Keratinocyte (primary cell): ENCODE measurements around the gene SRL. TPM values are rescaled to one million over a fixed set of nuclear protein-coding genes. Genes with fewer than 3 reads are reported as not detected.

Experiments used
- DNase-seq: peaks from one replicate; pipeline ENCODE4 v3.0.0-alpha.2; 2011; ENCODE audit warnings: low read depth, missing footprints, low spot score
- FAIRE-seq: peaks from 2 replicates; lab custom pipeline; 2011; peaks lifted over from hg19 to GRCh38; lab: Jason Lieb, UNC
- H2AFZ ChIP-seq: 2 replicates; pipeline ENCODE4 v1.6.0; 2012; ENCODE audit warnings: low read length, control low read depth, inconsistent platforms; ENCODE audit not compliant: control insufficient read depth
- H3K27ac ChIP-seq: 2 replicates; pipeline ENCODE4 v1.5.1; 2011; ENCODE audit warnings: low read length; ENCODE audit not compliant: control insufficient read depth, insufficient read depth
- H3K27me3 ChIP-seq: 3 replicates; pipeline ENCODE4 v1.6.0; 2011; ENCODE audit warnings: low read length; ENCODE audit not compliant: control insufficient read depth, insufficient read depth; ENCODE audit errors: extremely low read depth
- H3K36me3 ChIP-seq, 2 experiments: 2 replicates in 1 of 2; 3 replicates in 1 of 2; pipeline ENCODE4 v1.5.1; 2011; ENCODE audit warnings: low read length in 2 of 2, mild to moderate bottlenecking in 1 of 2; ENCODE audit not compliant: control insufficient read depth in 2 of 2, insufficient read depth in 2 of 2; ENCODE audit errors: extremely low read depth in 1 of 2
- H3K4me1 ChIP-seq: 3 replicates; pipeline ENCODE4 v1.5.1; 2011; ENCODE audit warnings: low read length; ENCODE audit not compliant: control insufficient read depth, insufficient read depth; ENCODE audit errors: extremely low read depth
- H3K4me2 ChIP-seq: 3 replicates; pipeline ENCODE4 v1.6.0; 2011; ENCODE audit warnings: low read depth, low read length; ENCODE audit not compliant: control insufficient read depth, insufficient read depth; ENCODE audit errors: extremely low read depth
- H3K4me3 ChIP-seq, 3 experiments: fragments of 200-600 bp in 1 of 3; sonication (generic) in 1 of 3; 2 replicates in 2 of 3; 3 replicates in 1 of 3; pipeline ENCODE4 v1.5.1; 2011 to 2016; ENCODE audit warnings: low read length in 3 of 3, mild to moderate bottlenecking in 3 of 3, control low read depth in 2 of 3, inconsistent platforms in 1 of 3, low read depth in 1 of 3, mixed read lengths in 1 of 3, mixed run types in 1 of 3, moderate library complexity in 1 of 3; ENCODE audit not compliant: control insufficient read depth in 2 of 3, insufficient read depth in 2 of 3; ENCODE audit errors: extremely low read depth in 1 of 3
- H3K79me2 ChIP-seq: 2 replicates; pipeline ENCODE4 v1.6.0; 2012; ENCODE audit warnings: low read length; ENCODE audit not compliant: control insufficient read depth, insufficient read depth
- H3K9ac ChIP-seq: 3 replicates; pipeline ENCODE4 v1.6.0; 2011; ENCODE audit warnings: low read length; ENCODE audit not compliant: control insufficient read depth, insufficient read depth; ENCODE audit errors: extremely low read depth
- H3K9me1 ChIP-seq: 3 replicates; pipeline ENCODE4 v1.6.0; 2011; ENCODE audit warnings: low read length; ENCODE audit not compliant: control insufficient read depth, insufficient read depth; ENCODE audit errors: extremely low read depth
- H3K9me3 ChIP-seq: 2 replicates; pipeline ENCODE4 v1.5.1; 2012; ENCODE audit warnings: low read depth, low read length; ENCODE audit not compliant: control insufficient read depth
- H4K20me1 ChIP-seq: 3 replicates; pipeline ENCODE4 v1.6.0; 2011; ENCODE audit warnings: low read length; ENCODE audit not compliant: control insufficient read depth, insufficient read depth; ENCODE audit errors: extremely low read depth
- CTCF ChIP-seq, 3 experiments: IDR thresholded peaks in 1 of 3; conservative IDR thresholded peaks in 1 of 3; optimal IDR thresholded peaks in 1 of 3; 2 replicates in 2 of 3; 3 replicates in 1 of 3; pipeline versions ENCODE3 to v1.5.1; 2011; ENCODE audit warnings: low read length in 3 of 3, mild to moderate bottlenecking in 3 of 3, moderate library complexity in 2 of 3, control low read depth in 1 of 3, inconsistent platforms in 1 of 3; ENCODE audit not compliant: insufficient read depth in 2 of 3; ENCODE audit errors: extremely low read depth in 1 of 3
- EZH2 ChIP-seq: IDR thresholded peaks from one replicate; pipeline ENCODE4 v1.6.1; 2012; ENCODE audit warnings: inconsistent platforms, mild to moderate bottlenecking, low read length, moderate library complexity
- dilution Hi-C: fragments of 300-500 bp; cut with MboI; formaldehyde crosslinking; loops from one replicate; pipeline ENCODE4 v1.7.0; 2020; ENCODE audit warnings: low sequenced_read_pairs; ENCODE audit not compliant: extremely low pct_ligation_motif_present
- polyA plus RNA-seq, 5 experiments: library from polyadenylated mRNA; depleted of rRNA in 3 of 5; stranded (reverse) in 3 of 5; stranded (forward) in 1 of 5; unstranded in 1 of 5; fragments of >200 nt; gene quantifications; 1 replicate in 1 of 5; 2 replicates in 3 of 5; 3 replicates in 1 of 5; pipeline versions ENCODE4 v1.2.1 to v1.2.3, GENCODE V29; 2011 to 2012; ENCODE audit warnings: missing spikeins in 2 of 5, low read depth in 1 of 5, low replicate concordance in 1 of 5

Gene SRL
- polyA plus RNA-seq, 1 donor (not counting 4 experiments of a cell fraction or from before 2014, with no cell fraction given), result not detected

GRCh38 chr16:4192206-4192605 lies 49.7 kb downstream of the SRL start:
- H2AFZ ChIP-seq, result no peak overlapping the region
- H4K20me1 ChIP-seq, result no peaks in the 10 kb centered on the region
- DNase-seq (no peak), FAIRE-seq (no peak)
- dilution Hi-C loops, result no loop called here
- TF ChIP-seq EZH2 (no peak), CTCF (optimal IDR thresholded peaks at IDR 0.05 in 1 of 3, IDR thresholded peaks at IDR 0.05 in 1 of 3, conservative IDR thresholded peaks at IDR 0.05 in 1 of 3; ENCODE audit: extremely low read depth in 1 of 3, insufficient read depth in 2 of 3, low read length in 3 of 3) (no peak)
- no peak overlapping the region for H3K4me2 ChIP-seq
- no peaks in the 10 kb centered on the region for H3K27me3 ChIP-seq
- no peaks in the 10 kb centered on the region for H3K79me2 ChIP-seq
- H3K9ac ChIP-seq, result no peak overlapping the region
- no peaks in the 10 kb centered on the region for H3K36me3 ChIP-seq
- no peaks in the 10 kb centered on the region for H3K9me3 ChIP-seq
- no peaks in the 10 kb centered on the region for H3K9me1 ChIP-seq
- H3K4me1 ChIP-seq, result no peaks in the 10 kb centered on the region
- H3K4me3 ChIP-seq, result no peak overlapping the region
- H3K27ac ChIP-seq, result no peak overlapping the region

GRCh38 chr16:4190712-4191333 lies 51.1 kb downstream of the SRL start:
- H3K79me2 ChIP-seq, result no peaks in the 10 kb centered on the region
- H2AFZ ChIP-seq, result no peak overlapping the region
- no peak overlapping the region for H3K27ac ChIP-seq
- no peak overlapping the region for H3K9ac ChIP-seq
- H3K4me2 ChIP-seq, result no peak overlapping the region
- H3K4me3 ChIP-seq, result no peak overlapping the region
- no peaks in the 10 kb centered on the region for H3K4me1 ChIP-seq
- FAIRE-seq (no peak), DNase-seq (no peak)
- TF ChIP-seq CTCF (optimal IDR thresholded peaks at IDR 0.05 in 1 of 3, IDR thresholded peaks at IDR 0.05 in 1 of 3, conservative IDR thresholded peaks at IDR 0.05 in 1 of 3; ENCODE audit: extremely low read depth in 1 of 3, insufficient read depth in 2 of 3, low read length in 3 of 3), result no peak
- TF ChIP-seq EZH2, result no peak
- H3K9me3 ChIP-seq, result no peaks in the 10 kb centered on the region
- dilution Hi-C loops, result no loop called here
- no peaks in the 10 kb centered on the region for H3K9me1 ChIP-seq
- H4K20me1 ChIP-seq, result no peaks in the 10 kb centered on the region
- no peaks in the 10 kb centered on the region for H3K36me3 ChIP-seq
- no peaks in the 10 kb centered on the region for H3K27me3 ChIP-seq
